ENCODE results near the gene IMP3. TPM values are rescaled to one million over a fixed set of nuclear protein-coding genes. Genes with fewer than 3 reads are reported as not detected.

IMP3 gene
- total RNA-seq, 2 donors from 2014 or later = 53.9 to 61.3 TPM

- intact Hi-C loops (cut with DNase I, micrococcal nuclease) = no loop called here
- DNase-seq (no peak), ATAC-seq (no peak)
These were observed 16.3 kb upstream of the IMP3 start for GRCh38 chr15:75656331-75656730.

- ATAC-seq = no peak
- no peak for DNase-seq
These were observed 15.9 kb upstream of the IMP3 start for GRCh38 chr15:75655931-75656330.

GRCh38 chr15:75654201-75654907 lies 14.3 kb upstream of the IMP3 start:
- intact Hi-C loops (cut with DNase I, micrococcal nuclease) = no loop called here
- DNase-seq (no peak), ATAC-seq (no peak)

More at GRCh38 chr15:75655931-75656330, 15.9 kb upstream of the IMP3 start:
- intact Hi-C loops (cut with DNase I, micrococcal nuclease) = no loop called here

- intact Hi-C loops (cut with DNase I, micrococcal nuclease) = no loop called here
- no peak for ATAC-seq
- no peak for DNase-seq
These were observed 13.4 kb upstream of the IMP3 start for GRCh38 chr15:75653347-75653913.

- intact Hi-C loops (cut with DNase I, micrococcal nuclease) = no loop called here
- no peak for ATAC-seq
- DNase-seq = no peak
These were observed 12.0 kb upstream of the IMP3 start for GRCh38 chr15:75651810-75652543.

GRCh38 chr15:75650908-75651809 lies 11.1 kb upstream of the IMP3 start:
- ATAC-seq (peak; percentile 26), DNase-seq (peak in 1 of 2 donors; percentile 57)
- intact Hi-C loops (cut with DNase I, micrococcal nuclease) = no loop called here

GRCh38 chr15:75649848-75650247 lies 9.8 kb upstream of the IMP3 start:
- ATAC-seq = no peak

GRCh38 chr15:75649045-75649761 lies 9.2 kb upstream of the IMP3 start:
- intact Hi-C loops (cut with DNase I, micrococcal nuclease) = no loop called here
- DNase-seq (no peak), ATAC-seq (no peak)

More at GRCh38 chr15:75649848-75650247, 9.8 kb upstream of the IMP3 start:
- DNase-seq = no peak
- intact Hi-C loops (cut with DNase I, micrococcal nuclease) = no loop called here

GRCh38 chr15:75648156-75649000 lies 8.4 kb upstream of the IMP3 start:
- intact Hi-C loops (cut with DNase I, micrococcal nuclease) = no loop called here
- DNase-seq (peak in 1 of 2 donors; percentile 57), ATAC-seq (peak; percentile 31)

- ATAC-seq (peak; percentile 87), DNase-seq (peak; percentile 82 to 86)
- intact Hi-C loops (cut with DNase I, micrococcal nuclease) = no loop called here
These were observed 7.5 kb upstream of the IMP3 start, which contains the start of gene SNX33 for GRCh38 chr15:75647370-75648155. Gene SNX33 (plus strand): TSS chr15:75647912. CDS start chr15:75649103, 1,191 bp downstream.

- DNase-seq = peak in 1 of 2 donors; percentile 64
- peak; percentile 36 for ATAC-seq
- intact Hi-C loops (cut with DNase I, micrococcal nuclease) = no loop called here
These were observed 6.9 kb upstream of the IMP3 start for GRCh38 chr15:75646944-75647364.

GRCh38 chr15:75646112-75646943 lies 6.3 kb upstream of the IMP3 start:
- DNase-seq (no peak), ATAC-seq (no peak)
- intact Hi-C loops (cut with DNase I, micrococcal nuclease) = no loop called here

GRCh38 chr15:75644376-75644775 lies 4.4 kb upstream of the IMP3 start:
- ATAC-seq = no peak

GRCh38 chr15:75641603-75642002 lies 1.6 kb upstream of the IMP3 start:
- ATAC-seq (no peak), DNase-seq (no peak)
- intact Hi-C loops (cut with DNase I, micrococcal nuclease) = no loop called here

More at GRCh38 chr15:75644376-75644775, 4.4 kb upstream of the IMP3 start:
- intact Hi-C loops (cut with DNase I, micrococcal nuclease) = no loop called here
- no peak for DNase-seq

GRCh38 chr15:75641179-75641503 lies 1.1 kb upstream of the IMP3 start:
- DNase-seq (no peak), ATAC-seq (no peak)
- intact Hi-C loops (cut with DNase I, micrococcal nuclease) = no loop called here
